Lower leg skin (tissue), 4 donors: ENCODE measurements around the gene PSAT1. TPM values are rescaled to one million over a fixed set of nuclear protein-coding genes. Genes with fewer than 3 reads are reported as not detected.

ENCODE experiments used
- DNase-seq, 2 donors: peaks; one replicate each; pipeline ENCODE4 v3.0.0-alpha.2; 2019; ENCODE audit warnings: low spot score in 2 of 2
- H3K4me3 ChIP-seq: fragments of 200-600 bp; sonication (generic); 2 replicates; pipeline ENCODE4 v1.5.1; 2017; ENCODE audit warnings: mild to moderate bottlenecking, low read depth; ENCODE audit not compliant: poor library complexity, severe bottlenecking
- POLR2A ChIP-seq, 2 donors: fragments of 450-650 bp; IDR thresholded peaks; one replicate each; pipeline ENCODE4 v1.6.1; 2016 to 2017; ENCODE audit warnings: antibody characterized with exemption in 2 of 2, mild to moderate bottlenecking in 1 of 2, moderate library complexity in 1 of 2
- WGBS, 2 donors: methylation state at CpG; one replicate each; pipeline ENCODE4 v1.1.5; 2018; 5-methylcytosine and 5-hydroxymethylcytosine counted together
- intact Hi-C: fragments of 100-400 bp; cut with DNase I; formaldehyde crosslinking; loops from one replicate; pipeline ENCODE4 v1.15.0; 2023; ENCODE audit warnings: low total_unique reads
- total RNA-seq, 4 donors: library from RNA; depleted of rRNA; stranded (reverse); fragments of >200 nt; gene quantifications; one replicate each; pipeline ENCODE4 v1.1.0, GENCODE V29; 2016
- TF ChIP-seq, protein P1 (sequence below), 3 donors: fragments of 450-650 bp; IDR thresholded peaks; one replicate each; pipeline ENCODE4 v1.5.1; 2016; ENCODE audit warnings: antibody characterized with exemption in 3 of 3, mild to moderate bottlenecking in 3 of 3, moderate library complexity in 2 of 3

Gene PSAT1
- total RNA-seq, 4 donors from 2014 or later: 50.2 to 106 (median 75.3) TPM

- no peak for TF ChIP-seq POLR2A (IDR thresholded peaks at IDR 0.05)
- TF ChIP-seq, protein P1, sequence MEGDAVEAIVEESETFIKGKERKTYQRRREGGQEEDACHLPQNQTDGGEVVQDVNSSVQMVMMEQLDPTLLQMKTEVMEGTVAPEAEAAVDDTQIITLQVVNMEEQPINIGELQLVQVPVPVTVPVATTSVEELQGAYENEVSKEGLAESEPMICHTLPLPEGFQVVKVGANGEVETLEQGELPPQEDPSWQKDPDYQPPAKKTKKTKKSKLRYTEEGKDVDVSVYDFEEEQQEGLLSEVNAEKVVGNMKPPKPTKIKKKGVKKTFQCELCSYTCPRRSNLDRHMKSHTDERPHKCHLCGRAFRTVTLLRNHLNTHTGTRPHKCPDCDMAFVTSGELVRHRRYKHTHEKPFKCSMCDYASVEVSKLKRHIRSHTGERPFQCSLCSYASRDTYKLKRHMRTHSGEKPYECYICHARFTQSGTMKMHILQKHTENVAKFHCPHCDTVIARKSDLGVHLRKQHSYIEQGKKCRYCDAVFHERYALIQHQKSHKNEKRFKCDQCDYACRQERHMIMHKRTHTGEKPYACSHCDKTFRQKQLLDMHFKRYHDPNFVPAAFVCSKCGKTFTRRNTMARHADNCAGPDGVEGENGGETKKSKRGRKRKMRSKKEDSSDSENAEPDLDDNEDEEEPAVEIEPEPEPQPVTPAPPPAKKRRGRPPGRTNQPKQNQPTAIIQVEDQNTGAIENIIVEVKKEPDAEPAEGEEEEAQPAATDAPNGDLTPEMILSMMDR (IDR thresholded peaks at IDR 0.05): no peak
- WGBS, 2 donors: 93% methylated on average over 20 to 21 of the region's 23 CpGs
- no peak for DNase-seq
- intact Hi-C loops: no loop called here
- H3K4me3 ChIP-seq: no peak overlapping the region
Measured at GRCh38 chr9:78357165-78357873, 60.4 kb downstream of the PSAT1 start.

DNA sequence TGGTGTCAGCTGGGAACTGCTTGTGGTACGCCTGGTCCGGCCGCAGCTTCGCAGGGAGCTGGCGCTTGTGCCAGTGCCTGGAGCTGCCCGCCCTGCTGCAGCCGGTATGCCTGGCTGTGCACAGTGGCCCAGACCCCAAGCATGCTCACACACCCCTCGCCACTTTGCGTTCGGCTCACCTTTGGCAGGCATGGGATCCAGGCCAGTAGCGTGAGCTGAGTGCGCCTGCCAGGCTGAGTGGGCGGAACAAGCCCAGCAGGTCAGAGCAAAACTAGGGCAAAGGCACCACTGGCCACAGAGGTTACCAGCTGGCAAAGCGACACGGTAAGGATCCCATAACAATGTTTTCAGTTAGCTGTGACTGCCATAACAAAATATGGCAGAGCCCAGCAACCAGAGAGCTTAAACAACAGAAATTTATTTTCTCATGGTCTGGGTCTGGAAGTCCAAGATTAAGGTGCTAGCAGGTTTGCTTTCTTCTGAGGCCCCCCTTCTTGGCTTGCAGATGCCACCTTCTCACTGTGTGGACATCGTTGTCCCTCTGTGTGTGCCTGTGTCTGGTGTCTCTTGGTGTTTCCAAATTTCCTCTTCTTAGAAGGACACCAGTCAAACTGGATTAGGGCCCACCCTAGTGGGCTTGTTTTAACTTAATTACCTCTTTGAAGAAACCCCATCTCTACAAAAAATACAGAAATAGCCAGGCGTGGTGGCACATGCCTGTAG lies 61.6 kb downstream of the PSAT1 start:
- H3K4me3 ChIP-seq: no peak overlapping the region
- no peak for DNase-seq
- WGBS, 2 donors: 92% methylated on average over 10 to 12 of the region's 17 CpGs
- no peak for TF ChIP-seq POLR2A (IDR thresholded peaks at IDR 0.05)
- TF ChIP-seq, protein P1 (IDR thresholded peaks at IDR 0.05): no peak
- intact Hi-C loops: no loop called here

DNA sequence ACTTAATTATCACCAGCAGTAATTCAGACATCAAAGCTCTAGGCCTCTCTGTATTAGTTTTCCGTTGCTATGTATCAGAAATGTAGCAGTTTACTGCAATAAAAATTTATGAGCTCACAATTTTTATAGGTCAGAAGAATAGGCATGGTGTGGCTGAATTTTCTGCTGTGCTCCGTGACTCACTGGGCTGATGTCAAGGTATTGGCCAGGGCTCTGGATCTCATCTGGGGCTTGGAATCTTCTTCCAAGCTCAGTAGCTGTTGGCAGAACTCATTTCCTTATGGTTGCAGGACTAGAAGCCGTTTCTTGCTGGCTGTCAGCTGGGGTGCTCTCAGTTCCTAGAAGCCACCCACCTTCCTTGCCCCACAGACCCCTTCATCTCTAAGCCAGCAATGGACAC lies 66.3 kb downstream of the PSAT1 start:
- DNase-seq: no peak
- TF ChIP-seq, protein P1 (IDR thresholded peaks at IDR 0.05): no peak
- no peak for TF ChIP-seq POLR2A (IDR thresholded peaks at IDR 0.05)
- intact Hi-C loops: loop anchor here (10.0 kb wide), 1 partner anchor 128 kb away; the partner anchor contains the start of gene CEP78
- no peak overlapping the region for H3K4me3 ChIP-seq
- WGBS, 2 donors: 49 to 56% methylated on average over 3 of the region's 3 CpGs

DNA sequence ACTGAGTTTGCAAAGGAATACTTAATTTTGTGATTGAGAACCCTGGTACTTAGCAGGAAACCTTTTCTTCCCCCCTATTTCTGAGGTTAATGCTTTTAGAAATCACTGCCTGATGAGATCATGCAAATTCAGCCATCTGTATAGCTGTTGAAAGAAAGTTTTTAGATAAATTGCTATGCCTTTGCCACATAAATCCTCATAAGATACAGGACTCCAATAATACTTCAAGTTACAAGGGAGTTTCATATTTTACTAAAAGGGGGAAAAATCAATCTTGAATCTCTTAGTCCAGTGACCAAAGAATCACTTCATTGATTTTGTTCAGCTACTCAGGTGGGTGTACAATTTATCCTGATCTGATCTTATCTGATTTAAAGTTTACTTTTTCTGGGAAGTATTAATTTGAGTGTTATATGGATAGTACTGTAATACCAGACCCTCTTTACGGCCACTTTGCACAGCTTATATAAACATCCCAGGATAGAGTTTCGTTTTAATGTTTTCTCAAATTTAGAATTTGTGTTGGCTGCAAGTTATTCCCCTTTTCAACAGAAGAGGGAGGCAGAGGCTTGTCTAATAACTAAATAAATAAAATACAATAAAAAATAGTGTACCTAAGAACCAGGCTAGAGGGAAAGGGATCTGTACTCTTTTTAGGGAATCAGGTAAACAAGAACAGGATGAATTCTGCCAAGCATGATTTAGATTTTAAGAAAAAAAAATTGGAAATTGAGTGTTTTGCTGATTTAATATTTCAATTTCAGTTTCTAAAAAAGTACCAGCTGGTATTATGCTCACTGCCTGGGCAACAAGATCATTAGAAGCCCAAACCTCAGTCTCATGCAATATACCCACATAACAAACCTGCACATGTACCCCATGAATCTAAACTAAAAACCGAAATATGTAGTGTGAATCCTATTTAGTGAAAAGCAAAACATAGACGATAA lies 69.1 kb downstream of the PSAT1 start:
- TF ChIP-seq, protein P1 (IDR thresholded peaks at IDR 0.05): no peak
- TF ChIP-seq POLR2A (IDR thresholded peaks at IDR 0.05): no peak
- no peak for DNase-seq
- WGBS, 2 donors: 52 to 61% methylated on average over 4 of the region's 4 CpGs
- intact Hi-C loops: loop anchor here (5.0 to 10.0 kb wide), 2 partner anchors 109 to 131 kb away; partner anchors contain the start of gene CEP78
- no peak overlapping the region for H3K4me3 ChIP-seq

GRCh38 chr9:78366827-78367226 lies 69.9 kb downstream of the PSAT1 start:
- TF ChIP-seq POLR2A (IDR thresholded peaks at IDR 0.05): no peak
- TF ChIP-seq, protein P1 (IDR thresholded peaks at IDR 0.05): no peak
- DNase-seq: no peak
- no peak overlapping the region for H3K4me3 ChIP-seq
- 96 to 100% methylated on average over 3 of the region's 3 CpGs for WGBS, 2 donors
- intact Hi-C loops: loop anchor here (5.0 to 10.0 kb wide), 2 partner anchors 110 to 132 kb away; partner anchors contain the start of gene CEP78
